Progenitor cell of endocrine pancreas (in vitro differentiated cells): ENCODE results near the gene HOXC13. TPM values are rescaled to one million over a fixed set of nuclear protein-coding genes. Genes with fewer than 3 reads are reported as not detected.

ENCODE experiments used
- DNase-seq: peaks from one replicate; pipeline ENCODE4 v3.0.0; 2021; ENCODE audit warnings: low spot score; ENCODE audit not compliant: unreplicated experiment
- H3K27ac Mint-ChIP-seq: 2 replicates; pipeline ENCODE4 v1.8.0; 2021; ENCODE audit warnings: mild to moderate bottlenecking, moderate library complexity, mixed read lengths
- H3K27me3 Mint-ChIP-seq: 2 replicates; pipeline ENCODE4 v1.8.0; 2021; ENCODE audit warnings: mixed read lengths
- H3K36me3 Mint-ChIP-seq: 2 replicates; pipeline ENCODE4 v1.8.0; 2022; ENCODE audit warnings: mixed read lengths; ENCODE audit not compliant: insufficient read depth
- H3K4me1 Mint-ChIP-seq: 2 replicates; pipeline ENCODE4 v1.8.0; 2021; ENCODE audit warnings: low read depth, mixed read lengths
- H3K4me3 Mint-ChIP-seq: 2 replicates; pipeline ENCODE4 v1.8.0; 2021; ENCODE audit warnings: low read depth, mild to moderate bottlenecking, moderate library complexity, mixed read lengths
- H3K9me3 Mint-ChIP-seq: 2 replicates; pipeline ENCODE4 v1.8.0; 2021; ENCODE audit warnings: low read depth, mixed read lengths
- CTCF ChIP-seq: fragments of 200-600 bp; sonication (generic); IDR thresholded peaks from one replicate; pipeline ENCODE4 v1.5.0; 2021; ENCODE audit warnings: antibody characterized with exemption, mild to moderate bottlenecking; ENCODE audit not compliant: unreplicated experiment
- total RNA-seq: library from RNA; stranded (reverse); gene quantifications from 2 replicates; pipeline ENCODE4 v1.2.1, GENCODE V29; 2021

The HOXC13 gene
- total RNA-seq, 1 donor from 2014 or later: not detected

GRCh38 chr12:53941750-53942149 is 3.1 kb downstream of the HOXC13 start:
- DNase-seq: no peak
- Mint-ChIP-seq H3K9me3 (no peaks in the 10 kb centered on the region), H3K27me3 (peaks cover 95% of the 10 kb centered on the region), H3K4me3 (no peak overlapping the region), H3K36me3 (no peaks in the 10 kb centered on the region), H3K27ac (no peak overlapping the region), H3K4me1 (no peaks in the 10 kb centered on the region)
- TF ChIP-seq CTCF: no peak

GRCh38 chr12:53942467-53942997 is 3.9 kb downstream of the HOXC13 start:
- no peak overlapping the region for H3K27ac Mint-ChIP-seq
- peaks cover 95% of the 10 kb centered on the region for H3K27me3 Mint-ChIP-seq
- DNase-seq: no peak
- no peaks in the 10 kb centered on the region for H3K4me1 Mint-ChIP-seq
- no peaks in the 10 kb centered on the region for H3K9me3 Mint-ChIP-seq
- no peak overlapping the region for H3K4me3 Mint-ChIP-seq
- H3K36me3 Mint-ChIP-seq: no peaks in the 10 kb centered on the region
- TF ChIP-seq CTCF: no peak

- no peak for TF ChIP-seq CTCF
- Mint-ChIP-seq H3K4me3 (no peak overlapping the region), H3K27ac (no peak overlapping the region), H3K27me3 (peaks cover 98% of the 10 kb centered on the region), H3K4me1 (no peaks in the 10 kb centered on the region), H3K36me3 (no peaks in the 10 kb centered on the region), H3K9me3 (no peaks in the 10 kb centered on the region)
- DNase-seq: no peak
These were observed 5.6 kb downstream of the HOXC13 start for GRCh38 chr12:53944209-53944608.

GRCh38 chr12:53944907-53945847 is 6.5 kb downstream of the HOXC13 start:
- no peak overlapping the region for H3K27ac Mint-ChIP-seq
- peaks cover 98% of the 10 kb centered on the region for H3K27me3 Mint-ChIP-seq
- TF ChIP-seq CTCF: no peak
- no peaks in the 10 kb centered on the region for H3K9me3 Mint-ChIP-seq
- no peak overlapping the region for H3K4me3 Mint-ChIP-seq
- no peaks in the 10 kb centered on the region for H3K36me3 Mint-ChIP-seq
- no peaks in the 10 kb centered on the region for H3K4me1 Mint-ChIP-seq
- DNase-seq: no peak

GRCh38 chr12:53947743-53948142 is 9.1 kb downstream of the HOXC13 start:
- Mint-ChIP-seq H3K9me3 (no peaks in the 10 kb centered on the region), H3K4me3 (no peak overlapping the region), H3K27ac (no peak overlapping the region), H3K27me3 (peaks cover 99% of the 10 kb centered on the region), H3K4me1 (no peaks in the 10 kb centered on the region), H3K36me3 (no peaks in the 10 kb centered on the region)
- TF ChIP-seq CTCF: no peak
- no peak for DNase-seq
